GM12874 (cell line): ENCODE data around the gene IDI2.

Source experiments
- CTCF ChIP-seq: IDR thresholded peaks from 2 replicates; pipeline ENCODE4 v1.5.1; 2011; ENCODE audit warnings: low read depth, mild to moderate bottlenecking, control low read depth, low read length, moderate library complexity; ENCODE audit not compliant: insufficient read depth

IDI2 gene

GRCh38 chr10:1015688-1016087 is 10.0 kb downstream of the IDI2 start:
- TF ChIP-seq CTCF, result no peak

- TF ChIP-seq CTCF, result no peak
Measured at GRCh38 chr10:1011696-1012095, 14.0 kb downstream of the IDI2 start.

GRCh38 chr10:1010703-1011102 is 15.0 kb downstream of the IDI2 start:
- TF ChIP-seq CTCF, result no peak

- TF ChIP-seq CTCF, result no peak
Measured at GRCh38 chr10:1009071-1009494, 16.6 kb downstream of the IDI2 start.

- TF ChIP-seq CTCF, result no peak
Measured at GRCh38 chr10:1007583-1007982, 18.1 kb downstream of the IDI2 start.

GRCh38 chr10:1006573-1006972 is 19.1 kb downstream of the IDI2 start:
- TF ChIP-seq CTCF, result no peak

- no peak for TF ChIP-seq CTCF
Measured at GRCh38 chr10:1003884-1004670, 21.6 kb downstream of the IDI2 start.
